ENCODE data around the gene CCDC117.

- TF ChIP-seq CTCF (IDR thresholded peaks at IDR 0.05) = no peak
- no peak for TF ChIP-seq POLR2A (IDR thresholded peaks at IDR 0.05)
Measured at GRCh38 chr22:28743852-28744251, 28.6 kb upstream of the CCDC117 start.

All from right lobe of liver (tissue), 4 donors.